Suprapubic skin (tissue), 4 donors: Measurements from ENCODE around the gene RHOT1. TPM values are rescaled to one million over a fixed set of nuclear protein-coding genes. Genes with fewer than 3 reads are reported as not detected.
"Not testable (repeated sequence)": the region's sequence is repeated elsewhere in the genome, so short reads cannot be mapped to it uniquely, and the experiment has no call there.

Source experiments
- DNase-seq, 2 donors: peaks; one replicate each; pipeline ENCODE4 v3.0.0-alpha.2; 2019; ENCODE audit warnings: low spot score in 2 of 2
- H3K27ac ChIP-seq: fragments of 200-600 bp; sonication (generic); one replicate; pipeline ENCODE4 v1.5.1; 2019
- H3K27me3 ChIP-seq: fragments of 200-600 bp; sonication (generic); one replicate; pipeline ENCODE4 v1.5.1; 2019
- H3K36me3 ChIP-seq: fragments of 200-600 bp; sonication (generic); one replicate; pipeline ENCODE4 v1.5.1; 2019
- H3K4me1 ChIP-seq: fragments of 200-600 bp; sonication (generic); one replicate; pipeline ENCODE4 v1.5.1; 2019
- H3K4me3 ChIP-seq: fragments of 200-600 bp; sonication (generic); one replicate; pipeline ENCODE4 v1.5.1; 2019; ENCODE audit warnings: mild to moderate bottlenecking
- H3K9me3 ChIP-seq: fragments of 200-600 bp; sonication (generic); one replicate; pipeline ENCODE4 v1.5.1; 2019
- EP300 ChIP-seq: sonication (generic); formaldehyde crosslinking; IDR thresholded peaks from one replicate; pipeline ENCODE4 v1.6.1; 2017; ENCODE audit warnings: antibody characterized with exemption
- POLR2A ChIP-seq, 2 donors: fragments of 450-650 bp; IDR thresholded peaks; one replicate each; pipeline ENCODE4 v1.6.1; 2017; ENCODE audit warnings: antibody characterized with exemption in 2 of 2, mild to moderate bottlenecking in 2 of 2, moderate library complexity in 2 of 2
- POLR2AphosphoS5 ChIP-seq, 3 donors: sonication (generic); formaldehyde crosslinking; IDR thresholded peaks; one replicate each; pipeline ENCODE4 v1.6.1; 2017; ENCODE audit warnings: antibody characterized with exemption in 3 of 3
- WGBS: methylation state at CpG from one replicate; pipeline ENCODE4 v1.1.5; 2018; 5-methylcytosine and 5-hydroxymethylcytosine counted together
- total RNA-seq, 4 donors: library from RNA; depleted of rRNA; stranded (reverse); fragments of >200 nt; gene quantifications; one replicate each; pipeline ENCODE4 v1.1.0, GENCODE V29; 2016
- TF ChIP-seq, protein P1 (sequence below), 2 donors: fragments of 200-600 bp in 1 of 2; fragments of 450-650 bp in 1 of 2; sonication (generic) in 1 of 2; IDR thresholded peaks; one replicate each; pipeline ENCODE4 v1.5.1; 2016 to 2019; ENCODE audit warnings: antibody characterized with exemption in 2 of 2, mild to moderate bottlenecking in 1 of 2, moderate library complexity in 1 of 2

Gene RHOT1
- total RNA-seq, 4 donors from 2014 or later: 50.0 to 102 (median 61.4) TPM

DNA sequence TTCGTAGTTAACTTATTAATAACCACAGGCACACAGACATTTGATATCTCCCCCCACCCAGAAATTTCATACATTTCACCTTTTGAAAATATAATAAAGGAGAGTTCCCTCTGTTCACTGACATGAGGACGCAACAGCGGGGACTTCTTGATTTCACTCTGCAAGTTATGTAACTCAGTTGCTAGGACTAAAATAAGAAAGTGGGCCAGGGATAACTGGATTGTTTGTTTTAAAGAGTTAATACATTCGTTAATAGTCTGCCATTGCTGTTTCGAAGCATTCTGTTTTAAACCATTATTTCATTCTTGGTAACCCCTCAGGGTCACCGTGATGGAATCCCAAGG, 1.2 kb downstream of the RHOT1 start:
- no peak for DNase-seq
- 30% methylated on average over 6 of the region's 6 CpGs for WGBS
- TF ChIP-seq POLR2AphosphoS5 (IDR thresholded peaks at IDR 0.05) (no peak), POLR2A (IDR thresholded peaks at IDR 0.05) (no peak), EP300 (no peak)
- TF ChIP-seq, protein P1, sequence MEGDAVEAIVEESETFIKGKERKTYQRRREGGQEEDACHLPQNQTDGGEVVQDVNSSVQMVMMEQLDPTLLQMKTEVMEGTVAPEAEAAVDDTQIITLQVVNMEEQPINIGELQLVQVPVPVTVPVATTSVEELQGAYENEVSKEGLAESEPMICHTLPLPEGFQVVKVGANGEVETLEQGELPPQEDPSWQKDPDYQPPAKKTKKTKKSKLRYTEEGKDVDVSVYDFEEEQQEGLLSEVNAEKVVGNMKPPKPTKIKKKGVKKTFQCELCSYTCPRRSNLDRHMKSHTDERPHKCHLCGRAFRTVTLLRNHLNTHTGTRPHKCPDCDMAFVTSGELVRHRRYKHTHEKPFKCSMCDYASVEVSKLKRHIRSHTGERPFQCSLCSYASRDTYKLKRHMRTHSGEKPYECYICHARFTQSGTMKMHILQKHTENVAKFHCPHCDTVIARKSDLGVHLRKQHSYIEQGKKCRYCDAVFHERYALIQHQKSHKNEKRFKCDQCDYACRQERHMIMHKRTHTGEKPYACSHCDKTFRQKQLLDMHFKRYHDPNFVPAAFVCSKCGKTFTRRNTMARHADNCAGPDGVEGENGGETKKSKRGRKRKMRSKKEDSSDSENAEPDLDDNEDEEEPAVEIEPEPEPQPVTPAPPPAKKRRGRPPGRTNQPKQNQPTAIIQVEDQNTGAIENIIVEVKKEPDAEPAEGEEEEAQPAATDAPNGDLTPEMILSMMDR (IDR thresholded peaks at IDR 0.05): no peak

DNA sequence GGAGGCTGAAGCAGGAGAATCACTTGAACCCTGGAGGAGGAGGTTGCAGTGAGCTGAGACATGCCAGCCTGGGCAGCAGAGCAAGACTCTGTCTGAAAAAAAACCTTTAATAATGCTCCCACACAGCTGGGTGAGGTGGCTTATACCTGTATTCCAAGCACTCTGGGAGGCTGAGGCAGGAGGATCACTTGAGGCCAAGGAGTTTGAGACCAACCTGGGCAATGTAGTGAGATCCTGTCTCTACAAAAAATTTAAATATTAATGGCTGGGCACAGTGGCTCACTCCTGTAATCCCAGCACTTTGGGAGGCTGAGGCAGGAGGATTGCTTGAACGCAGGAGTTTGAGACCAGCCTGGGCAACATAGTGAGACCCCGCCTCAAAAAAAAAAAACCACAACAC, 2.1 kb downstream of the RHOT1 start:
- WGBS: 93% methylated on average over 2 of the region's 2 CpGs
- DNase-seq: not testable (repeated sequence)

More for the DNA sequence above, 1.2 kb downstream of the RHOT1 start:
- H3K9me3 ChIP-seq: no peaks in the 10 kb centered on the region
- H3K4me3 ChIP-seq: peak overlapping the region; percentile 98
- H3K36me3 ChIP-seq: no peaks in the 10 kb centered on the region
- peak overlapping the region; percentile 92 for H3K27ac ChIP-seq
- peaks cover 60% of the 10 kb centered on the region for H3K4me1 ChIP-seq
- no peaks in the 10 kb centered on the region for H3K27me3 ChIP-seq

DNA sequence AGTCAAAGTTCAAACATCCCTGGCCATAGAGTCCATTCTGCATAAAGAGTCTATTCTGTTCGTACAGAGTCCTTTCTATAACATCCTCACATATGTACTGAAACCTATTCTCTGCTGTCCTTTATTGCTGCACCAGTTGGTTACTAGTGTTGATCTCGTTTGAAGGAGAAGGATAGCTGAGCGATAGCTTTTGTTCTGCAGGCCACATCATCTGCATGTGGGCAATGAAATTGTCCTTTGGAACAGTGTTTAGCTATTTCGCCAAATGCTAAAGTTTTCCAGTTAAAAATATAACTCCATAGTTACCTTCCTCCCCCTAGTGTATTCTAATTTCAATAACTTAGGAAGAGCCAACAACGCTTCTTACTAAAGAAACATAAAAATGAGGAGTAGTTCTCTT, 6.0 kb downstream of the RHOT1 start:
- peaks cover 49% of the 10 kb centered on the region for H3K4me1 ChIP-seq
- 65% methylated on average over 5 of the region's 5 CpGs for WGBS

More for the DNA sequence above, 2.1 kb downstream of the RHOT1 start:
- H3K4me3 ChIP-seq: peak overlapping the region; percentile 98
- not testable (repeated sequence) for H3K27ac ChIP-seq, H3K27me3 ChIP-seq, H3K36me3 ChIP-seq, H3K9me3 ChIP-seq
- peaks cover 54% of the 10 kb centered on the region for H3K4me1 ChIP-seq

DNA sequence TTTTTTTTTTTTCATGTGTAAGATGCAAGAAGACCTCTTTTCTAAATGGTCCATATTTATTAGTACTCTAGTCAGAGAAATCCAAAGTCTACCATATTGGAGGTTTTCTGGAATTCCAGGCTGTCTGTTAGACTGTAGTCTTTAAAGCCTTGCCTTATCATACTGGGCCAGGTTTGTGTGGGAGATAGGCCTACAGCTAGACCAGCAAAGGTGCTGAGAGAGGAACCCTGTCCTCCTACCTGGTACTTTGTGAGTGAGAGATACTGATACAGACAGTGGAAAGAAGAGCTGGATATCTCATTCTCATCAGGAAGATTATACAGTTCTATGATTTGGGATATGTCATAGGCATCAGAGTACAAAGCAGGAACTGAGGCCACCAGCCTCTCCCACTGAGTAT, 8.1 kb downstream of the RHOT1 start:
- peaks cover 29% of the 10 kb centered on the region for H3K4me1 ChIP-seq
- peaks cover 12% of the 10 kb centered on the region for H3K36me3 ChIP-seq
- no peak overlapping the region for H3K27ac ChIP-seq
- H3K9me3 ChIP-seq: no peaks in the 10 kb centered on the region
- TF ChIP-seq, protein P1 (IDR thresholded peaks at IDR 0.05): no peak
- no peak for TF ChIP-seq EP300
- no peak for TF ChIP-seq POLR2AphosphoS5 (IDR thresholded peaks at IDR 0.05)
- no peak for TF ChIP-seq POLR2A (IDR thresholded peaks at IDR 0.05)
- no peaks in the 10 kb centered on the region for H3K27me3 ChIP-seq
- H3K4me3 ChIP-seq: no peak overlapping the region
- no peak for DNase-seq

More for the DNA sequence above, 6.0 kb downstream of the RHOT1 start:
- no peaks in the 10 kb centered on the region for H3K27me3 ChIP-seq
- peaks cover 6% of the 10 kb centered on the region for H3K36me3 ChIP-seq
- H3K9me3 ChIP-seq: no peaks in the 10 kb centered on the region
- no peak overlapping the region for H3K4me3 ChIP-seq
- DNase-seq: no peak
- TF ChIP-seq EP300 (no peak), POLR2AphosphoS5 (IDR thresholded peaks at IDR 0.05) (no peak), POLR2A (IDR thresholded peaks at IDR 0.05) (no peak)
- TF ChIP-seq, protein P1 (IDR thresholded peaks at IDR 0.05): no peak
- H3K27ac ChIP-seq: no peak overlapping the region

DNA sequence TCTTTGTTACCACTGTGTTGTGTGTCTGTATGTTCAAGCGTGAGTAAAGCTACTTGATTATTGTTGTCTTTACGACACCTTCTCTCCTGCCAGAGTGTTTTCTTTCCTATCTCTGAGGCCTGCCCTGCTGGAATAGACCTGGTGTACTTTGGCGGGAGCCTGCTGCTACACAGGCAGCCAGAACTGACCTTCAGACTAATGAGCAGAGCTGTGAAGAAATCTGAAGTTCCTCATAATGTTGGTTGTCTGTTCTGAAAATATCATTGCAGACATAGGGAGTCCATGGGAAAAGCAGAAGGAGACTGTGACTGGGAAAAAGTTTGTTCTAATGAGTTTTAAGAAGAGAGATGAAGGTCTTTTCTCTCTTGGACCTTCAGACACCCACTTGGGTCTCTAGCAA, 9.8 kb downstream of the RHOT1 start:
- no peak overlapping the region for H3K4me3 ChIP-seq
- H3K27ac ChIP-seq: no peak overlapping the region
- H3K9me3 ChIP-seq: no peaks in the 10 kb centered on the region
- H3K36me3 ChIP-seq: peaks cover 20% of the 10 kb centered on the region
- no peaks in the 10 kb centered on the region for H3K27me3 ChIP-seq
- no peak for DNase-seq
- peaks cover 35% of the 10 kb centered on the region for H3K4me1 ChIP-seq
- TF ChIP-seq EP300 (no peak), POLR2A (IDR thresholded peaks at IDR 0.05) (no peak), POLR2AphosphoS5 (IDR thresholded peaks at IDR 0.05) (no peak)
- TF ChIP-seq, protein P1 (IDR thresholded peaks at IDR 0.05): no peak
- WGBS: 84% methylated on average over 3 of the region's 3 CpGs

DNA sequence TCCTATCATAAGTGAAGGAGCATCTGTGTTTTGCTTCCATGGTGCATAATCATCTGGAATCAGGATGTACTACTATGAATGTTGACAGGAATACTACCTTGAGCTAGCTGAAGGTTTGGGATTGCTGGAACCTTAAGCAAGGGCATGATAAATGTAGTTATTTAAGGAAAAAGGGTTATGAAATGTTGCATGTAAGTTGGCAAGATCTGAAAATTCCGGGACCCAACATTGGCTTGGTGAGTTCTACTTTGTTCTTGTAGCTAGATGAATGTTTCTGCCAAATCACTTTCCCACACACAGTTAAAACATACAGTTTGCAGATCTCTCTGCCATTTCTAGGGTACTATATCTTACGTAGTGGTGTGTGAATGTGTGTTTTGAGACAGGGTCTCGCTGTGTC, 13.6 kb downstream of the RHOT1 start:
- Histone ChIP-seq H3K4me3 (no peak overlapping the region), H3K36me3 (peaks cover 41% of the 10 kb centered on the region), H3K9me3 (no peaks in the 10 kb centered on the region), H3K27me3 (no peaks in the 10 kb centered on the region), H3K4me1 (peaks cover 24% of the 10 kb centered on the region), H3K27ac (no peak overlapping the region)
- 88% methylated on average over 3 of the region's 3 CpGs for WGBS
- DNase-seq: no peak
- TF ChIP-seq, protein P1 (IDR thresholded peaks at IDR 0.05): no peak
- TF ChIP-seq POLR2AphosphoS5 (IDR thresholded peaks at IDR 0.05) (no peak), EP300 (no peak), POLR2A (IDR thresholded peaks at IDR 0.05) (no peak)
